Mucosa of descending colon (tissue), 3 donors: ENCODE data around the gene TMEM229A. TPM values are rescaled to one million over a fixed set of nuclear protein-coding genes. Genes with fewer than 3 reads are reported as not detected.
A peak's percentile ranks its signal among the peaks of the same experiment; 100 is the strongest.
"Not testable (repeated sequence)": the region's sequence is repeated elsewhere in the genome, so short reads cannot be mapped to it uniquely, and the experiment has no call there.

Experiments
- ATAC-seq: fragments of 200-7000 bp; cut with Tn5 transposase; one replicate; pipeline ENCODE4 v1.9.1; 2020; ENCODE audit warnings: mild to moderate bottlenecking, moderate library complexity
- DNase-seq, 3 donors: peaks; one replicate each; pipeline ENCODE4 v3.0.0-alpha.2; 2020
- H3K36me3 ChIP-seq: fragments of 200-600 bp; one replicate; pipeline ENCODE4 v1.8.0; 2021; ENCODE audit warnings: low read depth, mild to moderate bottlenecking
- H3K4me1 ChIP-seq: fragments of 200-600 bp; one replicate; pipeline ENCODE4 v1.8.0; 2021; ENCODE audit warnings: low read depth, mild to moderate bottlenecking
- H3K4me3 ChIP-seq: fragments of 200-600 bp; one replicate; pipeline ENCODE4 v1.8.0; 2021; ENCODE audit warnings: mild to moderate bottlenecking
- H3K9me3 ChIP-seq: fragments of 200-600 bp; one replicate; pipeline ENCODE4 v1.8.0; 2021; ENCODE audit warnings: mild to moderate bottlenecking
- intact Hi-C, 2 donors: fragments of 100-400 bp; cut with DNase I in 1 of 2; cut with micrococcal nuclease in 1 of 2; formaldehyde crosslinking; loops; one replicate each; pipeline versions ENCODE4 v1.11.0 to v1.11.1; 2022; cut with DNase I, micrococcal nuclease
- total RNA-seq, 3 donors: library from RNA; stranded (reverse); fragmentation: NEBNext Ultra II Directional in 2 of 3; extraction: Animal tissue kit (Norgen Biotek cat#: 25700) in 2 of 3; gene quantifications; one replicate each; pipeline versions ENCODE4 v1.2.1 to v1.2.4, GENCODE V29; 2021 to 2023
- TF ChIP-seq, protein P1 (sequence below): fragments of 200-600 bp; IDR thresholded peaks from one replicate; pipeline ENCODE4 v1.8.0; 2022; ENCODE audit warnings: antibody characterized with exemption, mild to moderate bottlenecking
- donor health status: DM: no; HTN: no; CAD: no; lungs with moderate emphysema.
- donor health status: DM: no; HTN: no; CAD: no.
- donor health status: DM: no; HTN: yes; CAD: no.

The TMEM229A gene
- total RNA-seq, 3 donors from 2014 or later, result 0.14 to 0.32 TPM; not detected in 1

DNA sequence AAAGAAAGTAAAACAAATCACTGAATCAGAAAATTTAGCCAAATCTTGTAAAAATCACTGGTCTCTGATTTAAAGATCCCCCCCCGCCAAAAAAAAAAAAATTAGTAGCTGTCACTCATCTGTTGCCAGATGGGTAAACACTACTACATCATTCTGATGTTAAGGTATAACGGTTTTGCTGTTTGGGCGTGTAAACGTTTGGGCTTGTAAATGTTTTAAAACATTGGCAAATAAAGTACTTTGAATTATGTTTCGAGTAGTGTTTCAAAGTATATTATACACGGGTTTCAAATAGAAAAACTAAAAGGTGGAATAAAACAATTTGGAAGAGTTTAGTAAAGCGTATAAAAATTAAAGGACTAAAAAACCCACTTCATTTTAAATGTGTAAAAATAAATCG is 1.5 kb downstream of the TMEM229A start:
- intact Hi-C loops, result no loop called here
- peaks cover 18% of the 10 kb centered on the region for H3K4me1 ChIP-seq
- DNase-seq, result no peak
- H3K4me3 ChIP-seq, result no peak overlapping the region
- TF ChIP-seq, protein P1, sequence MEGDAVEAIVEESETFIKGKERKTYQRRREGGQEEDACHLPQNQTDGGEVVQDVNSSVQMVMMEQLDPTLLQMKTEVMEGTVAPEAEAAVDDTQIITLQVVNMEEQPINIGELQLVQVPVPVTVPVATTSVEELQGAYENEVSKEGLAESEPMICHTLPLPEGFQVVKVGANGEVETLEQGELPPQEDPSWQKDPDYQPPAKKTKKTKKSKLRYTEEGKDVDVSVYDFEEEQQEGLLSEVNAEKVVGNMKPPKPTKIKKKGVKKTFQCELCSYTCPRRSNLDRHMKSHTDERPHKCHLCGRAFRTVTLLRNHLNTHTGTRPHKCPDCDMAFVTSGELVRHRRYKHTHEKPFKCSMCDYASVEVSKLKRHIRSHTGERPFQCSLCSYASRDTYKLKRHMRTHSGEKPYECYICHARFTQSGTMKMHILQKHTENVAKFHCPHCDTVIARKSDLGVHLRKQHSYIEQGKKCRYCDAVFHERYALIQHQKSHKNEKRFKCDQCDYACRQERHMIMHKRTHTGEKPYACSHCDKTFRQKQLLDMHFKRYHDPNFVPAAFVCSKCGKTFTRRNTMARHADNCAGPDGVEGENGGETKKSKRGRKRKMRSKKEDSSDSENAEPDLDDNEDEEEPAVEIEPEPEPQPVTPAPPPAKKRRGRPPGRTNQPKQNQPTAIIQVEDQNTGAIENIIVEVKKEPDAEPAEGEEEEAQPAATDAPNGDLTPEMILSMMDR, result no peak
- no peak for ATAC-seq
- no peaks in the 10 kb centered on the region for H3K9me3 ChIP-seq
- H3K36me3 ChIP-seq, result no peaks in the 10 kb centered on the region

DNA sequence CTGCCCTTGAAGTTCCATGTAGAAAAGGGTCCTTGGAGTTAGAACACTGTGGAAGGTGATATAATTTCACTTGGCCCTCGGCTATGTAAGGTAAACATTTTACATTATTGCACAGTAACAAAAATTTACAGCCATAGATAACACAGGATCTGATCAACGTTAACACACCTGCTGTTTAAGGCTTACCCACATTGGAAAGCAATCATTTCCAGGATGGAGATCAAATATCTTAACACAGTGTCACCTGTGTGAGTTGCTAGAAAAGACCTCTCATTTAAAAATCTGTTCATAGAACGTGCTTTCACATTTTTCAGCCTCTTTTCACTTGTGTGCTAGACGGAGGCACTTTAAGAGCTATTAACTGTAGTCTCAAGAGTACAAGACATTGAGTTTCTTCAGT is 1.9 kb downstream of the TMEM229A start:
- peak; percentile 55 for ATAC-seq
- no peak overlapping the region for H3K4me3 ChIP-seq
- TF ChIP-seq, protein P1, result no peak
- H3K9me3 ChIP-seq, result no peaks in the 10 kb centered on the region
- DNase-seq, result no peak
- no peaks in the 10 kb centered on the region for H3K36me3 ChIP-seq
- intact Hi-C loops, result no loop called here
- peaks cover 18% of the 10 kb centered on the region for H3K4me1 ChIP-seq

- intact Hi-C loops, result no loop called here
- no peaks in the 10 kb centered on the region for H3K9me3 ChIP-seq
- DNase-seq (no peak), ATAC-seq (no peak)
- no peak overlapping the region for H3K4me3 ChIP-seq
- TF ChIP-seq, protein P1, result no peak
- H3K36me3 ChIP-seq, result no peaks in the 10 kb centered on the region
- H3K4me1 ChIP-seq, result peaks cover 18% of the 10 kb centered on the region
Observed at GRCh38 chr7:124029396-124030188, 3.3 kb downstream of the TMEM229A start.

- H3K36me3 ChIP-seq, result no peaks in the 10 kb centered on the region
- TF ChIP-seq, protein P1, result no peak
- intact Hi-C loops, result no loop called here
- H3K9me3 ChIP-seq, result no peaks in the 10 kb centered on the region
- DNase-seq (no peak), ATAC-seq (no peak)
- no peak overlapping the region for H3K4me3 ChIP-seq
- H3K4me1 ChIP-seq, result peaks cover 15% of the 10 kb centered on the region
Observed at GRCh38 chr7:124027236-124027635, 5.6 kb downstream of the TMEM229A start.

GRCh38 chr7:124024329-124024728 is 8.5 kb downstream of the TMEM229A start:
- H3K9me3 ChIP-seq, intact Hi-C loops, H3K4me3 ChIP-seq, H3K4me1 ChIP-seq, ATAC-seq, H3K36me3 ChIP-seq, DNase-seq: not testable (repeated sequence)

DNA sequence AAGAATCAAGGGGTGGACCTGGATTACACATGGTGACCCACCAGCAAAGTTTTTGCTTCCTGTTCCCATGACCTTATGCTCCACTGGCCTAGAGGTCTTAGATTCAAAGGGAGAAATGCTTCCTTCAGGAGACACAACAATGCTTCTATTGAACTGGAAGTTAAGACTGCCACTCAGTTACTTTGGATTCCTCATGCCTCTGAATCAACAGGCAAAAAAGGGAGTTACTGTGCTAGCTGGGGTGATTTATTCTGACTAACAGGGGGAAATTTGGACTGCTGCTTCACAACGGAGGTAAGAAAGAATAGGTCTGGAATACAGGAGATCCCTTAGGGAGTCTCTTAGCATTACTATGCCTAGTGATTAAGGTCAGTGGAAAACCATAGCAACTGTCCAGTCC is 10.3 kb downstream of the TMEM229A start:
- intact Hi-C loops, result no loop called here
- no peak for DNase-seq
- peaks cover 7% of the 10 kb centered on the region for H3K4me1 ChIP-seq
- TF ChIP-seq, protein P1, result no peak
- no peak overlapping the region for H3K4me3 ChIP-seq
- H3K36me3 ChIP-seq, result no peaks in the 10 kb centered on the region
- no peak for ATAC-seq
- H3K9me3 ChIP-seq, result no peaks in the 10 kb centered on the region
